ENCODE data around the gene TXNL4A. TPM values are rescaled to one million over a fixed set of nuclear protein-coding genes. Genes with fewer than 3 reads are reported as not detected.
"Not testable (repeated sequence)": the region's sequence is repeated elsewhere in the genome, so short reads cannot be mapped to it uniquely, and the experiment has no call there.

TXNL4A gene, protein sequence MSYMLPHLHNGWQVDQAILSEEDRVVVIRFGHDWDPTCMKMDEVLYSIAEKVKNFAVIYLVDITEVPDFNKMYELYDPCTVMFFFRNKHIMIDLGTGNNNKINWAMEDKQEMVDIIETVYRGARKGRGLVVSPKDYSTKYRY
- 82.3 TPM for polyA plus RNA-seq (ENCODE audit: insufficient read length)

DNA sequence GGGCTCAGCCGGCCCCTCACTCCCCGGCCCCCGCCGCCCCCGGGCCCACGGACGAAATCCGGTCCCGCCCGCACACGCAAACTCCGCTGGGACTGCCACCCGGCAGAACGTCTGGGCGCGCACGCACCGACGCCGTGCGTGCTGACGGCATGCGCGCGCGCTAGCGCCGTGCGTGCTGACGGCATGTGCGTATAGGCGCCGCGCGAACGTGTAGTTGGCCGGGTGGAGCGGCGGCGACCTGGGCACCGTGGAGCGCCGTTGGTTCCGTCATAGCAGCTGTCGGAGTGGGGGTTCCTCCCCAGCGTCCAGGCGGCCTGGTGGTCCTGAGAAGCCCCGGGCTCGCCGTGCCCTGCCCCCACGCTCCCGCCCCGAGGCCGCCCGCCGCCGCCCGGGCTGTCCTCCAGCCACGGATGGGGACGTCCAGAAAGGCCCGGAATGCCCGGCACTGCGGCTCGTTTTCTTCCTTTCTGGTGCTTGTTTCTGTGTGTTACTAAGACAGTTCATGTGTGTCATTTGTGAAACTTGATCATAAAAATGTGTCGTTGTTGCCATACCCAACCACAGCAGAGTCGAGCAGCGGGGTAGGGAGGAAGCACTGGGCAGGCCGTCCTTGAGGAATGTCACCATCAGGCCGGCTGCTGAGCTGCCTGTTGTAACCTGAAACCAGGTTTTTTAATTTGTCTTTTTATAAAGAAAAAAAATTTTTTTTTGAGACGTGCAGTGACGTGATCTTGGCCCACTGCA, at the start of gene TXNL4A:
TXNL4A (minus strand) TSS at position 113 of the 744 bp plus-strand sequence. CDS start 171 bp downstream, outside the sequence.
- peak; percentile 78 for DNase-seq (ENCODE audit: low read depth)

GRCh38 chr18:80037300-80037699, 48.9 kb upstream of the TXNL4A start:
- DNase-seq (ENCODE audit: low read depth): no peak

GRCh38 chr18:80035997-80036396, 47.6 kb upstream of the TXNL4A start:
- DNase-seq (ENCODE audit: low read depth): no peak

GRCh38 chr18:80034852-80035406, 46.6 kb upstream of the TXNL4A start:
- no peak for DNase-seq (ENCODE audit: low read depth)

GRCh38 chr18:80034068-80034851, 45.9 kb upstream of the TXNL4A start, which contains the start of gene RBFA:
Gene RBFA, plus strand, starts transcription at chr18:80034434. Its CDS starts 62 bp downstream, at chr18:80034496.
- DNase-seq (ENCODE audit: low read depth): peak; percentile 89

DNA sequence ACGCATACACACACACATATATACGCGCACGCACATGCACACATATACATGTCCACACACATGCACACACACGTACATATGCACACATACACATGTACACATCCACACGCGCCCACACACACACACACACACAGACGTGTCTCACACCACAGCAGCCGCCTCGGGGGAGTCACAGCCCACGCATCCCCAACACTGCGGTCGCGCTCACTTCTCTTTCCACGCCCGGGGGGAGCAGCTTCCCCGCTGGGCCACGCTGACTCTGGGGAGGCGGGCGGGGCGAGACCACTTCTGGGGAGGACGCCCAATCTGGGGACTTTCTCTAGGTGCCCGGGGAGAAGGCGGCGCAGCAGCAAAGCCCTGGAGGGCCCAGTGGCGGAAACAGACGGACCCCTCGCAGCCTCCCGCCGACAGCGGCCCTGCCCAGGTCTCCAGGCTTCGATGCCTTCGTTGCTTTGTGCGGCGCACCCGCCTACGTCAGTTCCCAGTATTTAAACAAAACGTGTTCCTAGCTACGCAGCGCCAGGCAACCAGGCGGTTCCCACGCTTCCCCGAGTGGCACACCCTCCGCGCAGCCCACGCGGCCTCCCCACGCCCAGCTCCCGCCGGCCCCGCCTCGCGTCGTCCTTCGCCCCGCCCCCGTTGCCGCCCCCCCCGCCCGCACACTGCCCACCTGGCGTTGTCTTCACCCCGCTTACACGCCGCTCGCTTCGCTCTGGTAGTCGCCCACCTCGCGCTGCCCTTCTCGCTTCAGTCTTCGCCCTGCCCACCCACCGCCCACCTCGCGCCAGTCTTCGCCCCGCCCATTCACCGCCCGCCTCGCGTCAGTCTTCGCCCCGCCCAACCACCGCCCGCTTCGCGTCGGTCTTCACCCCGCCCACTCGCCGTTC, 45.1 kb upstream of the TXNL4A start:
- DNase-seq (ENCODE audit: low read depth): no peak

DNA sequence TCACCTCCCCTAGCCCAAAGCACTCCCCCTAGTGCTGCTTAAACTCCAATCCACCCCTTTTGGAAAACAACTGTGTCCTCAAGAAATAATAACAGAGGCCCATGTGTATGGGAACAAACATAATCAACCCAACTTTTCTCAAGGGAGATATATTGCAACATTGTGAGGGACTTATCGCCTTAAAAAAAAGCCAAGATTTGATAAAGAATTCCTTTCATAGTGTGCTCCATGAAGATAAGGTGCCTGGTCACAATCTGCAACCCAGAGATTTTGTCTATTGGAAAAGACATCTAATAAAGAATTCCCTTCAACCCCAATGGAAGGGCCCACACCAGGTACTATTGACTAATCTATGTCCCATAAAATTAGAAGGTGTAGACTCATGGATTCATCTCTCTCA, 41.3 kb upstream of the TXNL4A start:
- DNase-seq (ENCODE audit: low read depth): no peak

DNA sequence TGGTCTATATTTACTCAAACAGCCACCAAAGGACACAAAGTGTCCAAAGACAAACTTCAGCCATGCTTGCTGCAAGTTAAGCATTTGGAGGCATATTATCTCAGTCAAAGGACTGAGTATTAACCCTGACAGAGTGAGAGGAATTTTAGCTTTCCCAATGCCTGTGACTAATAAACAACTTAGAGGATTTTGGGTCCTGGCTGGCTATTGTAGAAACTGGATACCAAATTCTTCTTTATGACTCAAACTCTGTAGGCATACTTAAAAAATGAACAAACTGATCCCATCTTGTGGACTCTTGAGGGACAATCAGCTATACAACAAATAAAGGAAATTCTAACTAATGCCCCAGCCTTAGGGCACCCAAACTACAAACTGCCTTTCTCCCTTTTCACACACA, 39.4 kb upstream of the TXNL4A start:
- DNase-seq (ENCODE audit: low read depth): not testable (repeated sequence)

DNA sequence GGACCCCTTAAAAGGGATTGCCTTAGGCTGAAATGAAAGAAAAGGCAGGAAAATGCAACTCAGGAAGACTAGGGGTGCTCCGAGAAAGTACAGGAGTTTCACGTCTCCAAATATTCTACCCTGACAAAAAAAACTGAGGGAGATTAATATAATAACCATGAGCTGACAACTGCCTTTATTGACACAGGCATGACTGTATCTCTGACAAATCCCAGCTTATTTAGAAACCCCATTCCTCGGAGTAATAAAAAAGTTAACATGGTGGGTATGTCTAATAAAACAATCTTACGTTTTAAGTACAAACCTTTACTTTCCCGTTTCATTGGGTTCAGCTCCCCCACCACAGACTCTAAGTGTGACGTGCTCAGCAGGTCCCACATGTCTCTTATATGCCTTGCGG, 38.0 kb upstream of the TXNL4A start:
- no peak for DNase-seq (ENCODE audit: low read depth)

- DNase-seq (ENCODE audit: low read depth): no peak
Measured at GRCh38 chr18:80023173-80023572, 34.8 kb upstream of the TXNL4A start.

DNA sequence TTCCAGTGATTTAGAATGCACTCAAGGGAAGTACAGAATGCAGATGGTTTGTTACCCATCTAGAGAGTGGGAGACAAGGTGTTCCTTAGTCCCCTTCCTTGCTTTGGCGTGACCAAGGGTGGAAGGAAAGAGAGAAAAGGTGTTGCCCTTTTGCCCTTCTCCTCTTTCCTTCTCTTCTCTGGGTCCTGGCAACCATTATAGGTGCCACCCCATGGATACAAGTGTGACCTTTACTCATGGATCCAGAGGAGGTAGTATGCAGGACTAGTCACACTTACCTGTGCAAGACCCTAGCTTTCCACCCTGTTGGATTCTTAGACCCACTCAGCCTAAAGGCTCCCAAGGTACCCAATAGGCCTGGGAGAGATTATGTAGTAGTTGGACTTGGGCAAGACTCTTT, 34.2 kb upstream of the TXNL4A start:
- DNase-seq (ENCODE audit: low read depth): no peak

DNA sequence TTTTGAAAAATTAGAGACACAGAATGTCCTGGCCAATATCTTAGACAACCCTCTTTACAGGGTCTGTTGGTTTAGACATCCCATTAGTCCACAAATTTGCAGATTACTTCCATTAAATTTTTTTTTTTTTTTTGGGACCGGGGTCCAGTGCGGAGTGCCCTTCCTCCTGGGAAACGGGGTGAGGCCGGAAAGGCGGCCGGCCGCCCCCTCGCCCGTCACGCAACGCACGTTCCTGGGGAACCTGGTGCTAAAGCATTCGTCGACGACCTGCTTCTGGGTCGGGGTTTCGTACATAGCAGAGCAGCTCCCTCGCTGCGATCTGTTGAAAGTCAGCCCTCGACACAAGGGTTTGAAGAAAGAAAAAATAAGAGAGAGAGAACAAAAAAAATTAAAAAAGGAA, 24.4 kb upstream of the TXNL4A start:
- no peak for DNase-seq (ENCODE audit: low read depth)

GRCh38 chr18:80011496-80012137, 23.3 kb upstream of the TXNL4A start:
- DNase-seq (ENCODE audit: low read depth): not testable (repeated sequence)

DNA sequence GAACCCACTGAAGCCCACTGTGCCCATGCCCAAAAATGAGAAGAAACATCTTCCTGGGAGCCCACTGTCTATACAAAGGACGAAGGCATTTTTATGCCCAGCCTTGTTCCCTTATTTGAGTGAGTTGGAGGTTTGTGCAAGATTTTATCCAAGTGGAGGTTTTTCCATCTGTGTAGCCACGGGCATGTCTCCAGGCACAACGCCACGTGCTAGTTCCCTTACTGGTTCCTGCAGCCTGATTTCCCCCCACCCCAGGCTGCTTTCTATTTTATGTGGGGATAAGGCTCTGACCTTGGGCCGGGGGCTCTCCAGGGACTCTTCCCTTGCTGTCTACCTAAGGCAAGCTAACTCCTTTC, 22.2 kb upstream of the TXNL4A start:
- DNase-seq (ENCODE audit: low read depth): no peak

DNA sequence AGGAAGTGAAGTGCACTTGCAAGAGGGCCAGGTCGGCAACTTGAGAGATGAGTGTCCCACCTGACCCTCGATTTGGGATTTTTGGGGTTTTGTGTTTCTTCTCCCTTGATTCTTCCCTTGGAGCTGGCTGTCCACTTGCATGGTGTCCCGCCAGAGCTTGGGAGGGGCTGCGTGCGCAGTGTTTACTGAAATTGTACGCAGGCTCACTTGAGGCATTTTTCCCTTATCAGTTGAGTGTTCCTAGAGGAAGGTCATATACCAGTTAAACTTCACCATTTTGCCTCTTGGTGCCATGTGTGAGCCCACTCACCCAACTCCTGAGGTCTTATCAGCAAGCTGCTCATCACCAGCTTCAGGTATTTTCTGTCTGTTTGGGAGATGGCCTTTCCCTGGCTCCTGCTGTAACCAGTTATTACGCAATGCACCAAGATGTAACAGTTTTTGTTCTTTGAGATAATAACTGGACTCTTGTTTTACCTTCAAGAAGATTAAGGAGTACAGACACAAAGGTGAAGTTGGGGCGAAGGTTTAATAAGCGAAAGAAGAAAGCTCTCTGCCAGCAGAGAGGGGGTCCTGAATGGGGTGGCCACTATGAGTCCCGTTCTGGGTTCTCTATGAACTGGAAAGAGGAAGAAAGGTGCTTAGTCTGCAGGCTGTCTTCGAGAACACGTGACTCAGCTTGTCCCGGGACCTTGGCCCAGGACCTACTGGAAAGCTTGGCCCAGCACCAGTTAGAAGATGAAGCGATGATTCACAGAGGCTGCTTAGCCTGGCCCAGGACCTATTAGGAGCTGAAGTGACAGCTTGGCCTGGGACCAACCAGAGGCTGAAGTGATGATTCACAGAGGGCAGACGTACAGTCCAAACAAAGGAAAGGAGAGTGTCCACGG, 21.5 kb upstream of the TXNL4A start:
- DNase-seq (ENCODE audit: low read depth): no peak

DNA sequence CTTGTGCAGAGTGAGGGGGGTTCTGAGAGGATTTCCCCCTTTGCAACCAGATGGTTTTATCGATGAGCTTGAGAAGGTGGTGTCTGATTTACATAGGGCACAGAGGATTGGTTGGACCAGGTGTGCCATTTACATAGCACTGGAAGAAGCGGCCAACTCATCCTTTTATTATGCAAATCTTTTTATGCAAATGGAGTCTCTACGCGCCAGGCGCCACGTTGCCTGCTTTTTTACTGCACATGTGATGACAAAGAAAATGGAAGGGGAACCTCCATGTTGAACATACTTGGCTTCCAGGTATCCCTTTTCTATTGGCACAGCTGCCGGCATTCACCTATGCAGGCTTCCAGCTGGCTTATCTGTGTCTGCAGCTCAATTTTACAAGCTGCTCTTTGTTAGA, 18.4 kb upstream of the TXNL4A start:
- DNase-seq (ENCODE audit: low read depth): no peak

- no peak for DNase-seq (ENCODE audit: low read depth)
Measured at GRCh38 chr18:80004600-80005342, 16.4 kb upstream of the TXNL4A start.

DNA sequence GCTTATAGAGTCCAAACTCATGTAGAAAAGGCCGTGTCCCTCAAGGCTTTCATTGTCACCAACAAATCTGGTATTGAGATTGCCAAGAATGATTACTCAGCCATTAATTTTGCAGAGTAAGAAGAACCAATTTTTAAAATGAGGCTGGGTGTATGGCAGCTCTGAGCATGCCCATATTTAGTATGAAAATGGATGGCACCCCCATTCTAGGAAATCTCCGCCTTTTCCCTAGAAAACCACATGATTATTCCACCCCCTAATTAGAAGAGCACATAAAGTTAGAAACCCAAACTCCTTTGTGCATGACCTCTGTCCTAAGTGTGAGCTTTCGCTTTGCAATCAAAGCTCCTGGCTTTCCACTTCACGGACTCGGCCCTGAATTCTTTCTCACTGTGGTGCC, 14.1 kb upstream of the TXNL4A start:
- no peak for DNase-seq (ENCODE audit: low read depth)

- no peak for DNase-seq (ENCODE audit: low read depth)
Measured at GRCh38 chr18:80000877-80001276, 12.5 kb upstream of the TXNL4A start.
